ENCODE data around the gene SYNGR2. TPM values are rescaled to one million over a fixed set of nuclear protein-coding genes. Genes with fewer than 3 reads are reported as not detected.

SYNGR2 gene, protein sequence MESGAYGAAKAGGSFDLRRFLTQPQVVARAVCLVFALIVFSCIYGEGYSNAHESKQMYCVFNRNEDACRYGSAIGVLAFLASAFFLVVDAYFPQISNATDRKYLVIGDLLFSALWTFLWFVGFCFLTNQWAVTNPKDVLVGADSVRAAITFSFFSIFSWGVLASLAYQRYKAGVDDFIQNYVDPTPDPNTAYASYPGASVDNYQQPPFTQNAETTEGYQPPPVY
- polyA plus RNA-seq (98.8 to 298 TPM (median 103 TPM) in 3 replicates), polyA minus RNA-seq (149 to 420 TPM (median 226 TPM) in 3 replicates)
- polyA plus RNA-seq (2011; ENCODE audit: low read depth): 18.9 TPM
- 152 and 214 TPM in 2 replicates for polyA plus RNA-seq (2011; cell fraction: cytosol; rRNA removed)
- 196 and 308 TPM in 2 replicates for polyA plus RNA-seq (2011; cell fraction: nucleus; rRNA removed)
- polyA plus RNA-seq (2012; ENCODE audit: low replicate concordance): 92.0 and 197 TPM in 2 replicates
- polyA minus RNA-seq (2011; cell fraction: cytosol; rRNA and poly(A)+ RNA removed): 340 TPM
- polyA minus RNA-seq (2011; cell fraction: nucleus; rRNA and poly(A)+ RNA removed): 94.0 and 134 TPM in 2 replicates

DNA sequence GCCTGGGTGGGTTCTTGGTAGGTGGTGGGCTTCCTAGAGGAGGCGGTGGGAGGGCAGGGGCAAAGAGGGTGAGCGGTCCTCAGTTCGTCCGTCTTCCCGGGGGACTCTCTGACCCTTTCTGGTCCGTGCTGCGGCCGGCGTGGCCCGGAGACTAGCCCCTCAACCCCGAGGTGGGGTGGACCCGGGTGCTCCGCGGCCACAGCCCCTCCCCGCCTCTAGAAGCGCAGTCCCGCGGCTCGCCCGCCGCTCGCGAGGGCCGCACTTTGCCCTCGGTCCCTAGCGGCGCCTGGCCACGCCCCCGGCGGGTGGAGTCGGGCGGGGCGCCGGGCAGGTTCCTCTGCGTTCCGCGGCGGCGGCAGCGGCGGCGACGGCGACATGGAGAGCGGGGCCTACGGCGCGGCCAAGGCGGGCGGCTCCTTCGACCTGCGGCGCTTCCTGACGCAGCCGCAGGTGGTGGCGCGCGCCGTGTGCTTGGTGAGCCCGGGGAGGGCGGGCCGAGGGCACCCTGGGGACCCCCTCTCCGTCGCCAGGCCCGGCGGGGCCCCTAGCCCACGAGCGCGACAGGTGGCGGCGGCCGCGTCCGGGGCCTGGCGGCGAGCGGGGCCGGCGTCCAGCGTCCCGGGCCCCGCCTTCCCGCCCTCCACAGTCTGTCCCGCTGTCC, at the start of gene SYNGR2:
Gene SYNGR2 (plus strand): TSS at position 340 of the 661 bp plus-strand sequence. CDS start 36 bp downstream, at position 376.
- Histone ChIP-seq H3K4me2 (ENCODE audit: control insufficient read depth, extremely low read depth, insufficient read depth, low read depth, low read length) (peak within 1 kb of the TSS; percentile 73), H3K79me2 (ENCODE audit: control insufficient read depth, insufficient read depth, low read length) (no peaks in the 10 kb centered on the region), H3K27ac (ENCODE audit: control insufficient read depth, insufficient read depth, low read length) (peak within 1 kb of the TSS; percentile 43), H2AFZ (ENCODE audit: control insufficient read depth, low read length) (peak within 1 kb of the TSS; percentile 92), H3K4me1 (ENCODE audit: control insufficient read depth, extremely low read depth, insufficient read depth, low read length) (peaks cover 19% of the 10 kb centered on the region), H3K9me3 (ENCODE audit: control insufficient read depth, low read depth, low read length) (no peaks in the 10 kb centered on the region), H3K9me1 (ENCODE audit: control insufficient read depth, extremely low read depth, insufficient read depth, low read length) (no peaks in the 10 kb centered on the region), H3K36me3 (ENCODE audit: control insufficient read depth in 2 of 2, extremely low read depth in 1 of 2, insufficient read depth in 2 of 2, low read length in 2 of 2) (peaks cover 10 to 12% of the 10 kb centered on the region in 2 experiments), H3K27me3 (ENCODE audit: control insufficient read depth, extremely low read depth, insufficient read depth, low read length) (no peaks in the 10 kb centered on the region), H3K4me3 (ENCODE audit: control insufficient read depth in 2 of 3, extremely low read depth in 1 of 3, insufficient read depth in 2 of 3, low read depth in 1 of 3, low read length in 3 of 3) (peak within 1 kb of the TSS; percentile 61 to 76 (median 68)), H3K9ac (ENCODE audit: control insufficient read depth, extremely low read depth, insufficient read depth, low read length) (peak within 1 kb of the TSS; percentile 72), H4K20me1 (ENCODE audit: control insufficient read depth, extremely low read depth, insufficient read depth, low read length) (no peaks in the 10 kb centered on the region)
- dilution Hi-C loops (cut with MboI; ENCODE audit: extremely low pct_ligation_motif_present, low sequenced_read_pairs): no loop called here
- TF ChIP-seq, protein P1, sequence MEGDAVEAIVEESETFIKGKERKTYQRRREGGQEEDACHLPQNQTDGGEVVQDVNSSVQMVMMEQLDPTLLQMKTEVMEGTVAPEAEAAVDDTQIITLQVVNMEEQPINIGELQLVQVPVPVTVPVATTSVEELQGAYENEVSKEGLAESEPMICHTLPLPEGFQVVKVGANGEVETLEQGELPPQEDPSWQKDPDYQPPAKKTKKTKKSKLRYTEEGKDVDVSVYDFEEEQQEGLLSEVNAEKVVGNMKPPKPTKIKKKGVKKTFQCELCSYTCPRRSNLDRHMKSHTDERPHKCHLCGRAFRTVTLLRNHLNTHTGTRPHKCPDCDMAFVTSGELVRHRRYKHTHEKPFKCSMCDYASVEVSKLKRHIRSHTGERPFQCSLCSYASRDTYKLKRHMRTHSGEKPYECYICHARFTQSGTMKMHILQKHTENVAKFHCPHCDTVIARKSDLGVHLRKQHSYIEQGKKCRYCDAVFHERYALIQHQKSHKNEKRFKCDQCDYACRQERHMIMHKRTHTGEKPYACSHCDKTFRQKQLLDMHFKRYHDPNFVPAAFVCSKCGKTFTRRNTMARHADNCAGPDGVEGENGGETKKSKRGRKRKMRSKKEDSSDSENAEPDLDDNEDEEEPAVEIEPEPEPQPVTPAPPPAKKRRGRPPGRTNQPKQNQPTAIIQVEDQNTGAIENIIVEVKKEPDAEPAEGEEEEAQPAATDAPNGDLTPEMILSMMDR (optimal IDR thresholded peaks at IDR 0.05 in 1 of 3, IDR thresholded peaks at IDR 0.05 in 1 of 3, conservative IDR thresholded peaks at IDR 0.05 in 1 of 3; ENCODE audit: extremely low read depth in 1 of 3, insufficient read depth in 2 of 3, low read length in 3 of 3): no peak
- no peak for TF ChIP-seq EZH2 (IDR thresholded peaks at IDR 0.05; ENCODE audit: low read length)
- DNase-seq (ENCODE audit: low read depth, low spot score) (no peak), FAIRE-seq (no peak)

DNA sequence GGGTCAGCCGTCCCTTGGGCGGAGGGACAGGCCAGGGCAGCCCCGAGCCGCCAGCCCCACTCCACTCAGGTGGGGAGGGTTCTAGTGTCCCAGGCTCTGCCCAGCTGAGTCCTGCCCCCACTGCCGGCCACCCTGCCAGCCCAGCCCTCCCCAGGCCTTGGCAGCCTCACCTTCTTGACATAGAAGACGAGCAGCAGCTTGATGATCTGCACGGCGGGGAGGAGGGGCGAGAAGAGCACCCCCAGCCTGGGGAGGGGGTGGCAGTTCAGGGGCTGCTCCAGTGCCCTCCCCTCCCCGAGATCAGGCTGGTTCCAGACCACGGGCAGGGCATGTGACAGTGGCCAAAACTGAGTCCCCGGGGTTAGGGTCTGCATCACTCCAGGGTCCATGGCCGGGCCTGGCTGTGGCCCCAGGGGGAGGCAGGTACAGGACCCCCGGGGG, 49.6 kb upstream of the SYNGR2 start:
- TF ChIP-seq, protein P1 (optimal IDR thresholded peaks at IDR 0.05 in 1 of 3, IDR thresholded peaks at IDR 0.05 in 1 of 3, conservative IDR thresholded peaks at IDR 0.05 in 1 of 3; ENCODE audit: extremely low read depth in 1 of 3, insufficient read depth in 2 of 3, low read length in 3 of 3): no peak
- TF ChIP-seq EZH2 (IDR thresholded peaks at IDR 0.05; ENCODE audit: low read length): no peak
- Histone ChIP-seq H3K4me3 (ENCODE audit: control insufficient read depth in 2 of 3, extremely low read depth in 1 of 3, insufficient read depth in 2 of 3, low read depth in 1 of 3, low read length in 3 of 3) (no peak overlapping the region), H2AFZ (ENCODE audit: control insufficient read depth, low read length) (no peak overlapping the region), H3K27me3 (ENCODE audit: control insufficient read depth, extremely low read depth, insufficient read depth, low read length) (peaks cover 2% of the 10 kb centered on the region), H3K27ac (ENCODE audit: control insufficient read depth, insufficient read depth, low read length) (no peak overlapping the region), H3K36me3 (ENCODE audit: control insufficient read depth in 2 of 2, extremely low read depth in 1 of 2, insufficient read depth in 2 of 2, low read length in 2 of 2) (peaks cover 4 to 21% of the 10 kb centered on the region in 2 experiments), H3K79me2 (ENCODE audit: control insufficient read depth, insufficient read depth, low read length) (no peaks in the 10 kb centered on the region), H3K9ac (ENCODE audit: control insufficient read depth, extremely low read depth, insufficient read depth, low read length) (no peak overlapping the region), H3K9me3 (ENCODE audit: control insufficient read depth, low read depth, low read length) (no peaks in the 10 kb centered on the region), H4K20me1 (ENCODE audit: control insufficient read depth, extremely low read depth, insufficient read depth, low read length) (no peaks in the 10 kb centered on the region), H3K9me1 (ENCODE audit: control insufficient read depth, extremely low read depth, insufficient read depth, low read length) (no peaks in the 10 kb centered on the region), H3K4me1 (ENCODE audit: control insufficient read depth, extremely low read depth, insufficient read depth, low read length) (no peaks in the 10 kb centered on the region), H3K4me2 (ENCODE audit: control insufficient read depth, extremely low read depth, insufficient read depth, low read depth, low read length) (no peak overlapping the region)
- FAIRE-seq (no peak), DNase-seq (ENCODE audit: low read depth, low spot score) (no peak)
- dilution Hi-C loops (cut with MboI; ENCODE audit: extremely low pct_ligation_motif_present, low sequenced_read_pairs): no loop called here
